NCI-H69 (cell line): Measurements from ENCODE around the gene ZFP36L2.
A peak's percentile ranks its signal among the peaks of the same experiment; 100 is the strongest.
"Not testable (repeated sequence)": the region's sequence is repeated elsewhere in the genome, so short reads cannot be mapped to it uniquely, and the experiment has no call there.

Experiments used
- DNase-seq: peaks from one replicate; lab custom pipeline; 2025; lab: John Stamatoyannopoulos, UW

Gene ZFP36L2

GRCh38 chr2:43207553-43208300, 18.7 kb downstream of the ZFP36L2 start:
- no peak for DNase-seq

DNA sequence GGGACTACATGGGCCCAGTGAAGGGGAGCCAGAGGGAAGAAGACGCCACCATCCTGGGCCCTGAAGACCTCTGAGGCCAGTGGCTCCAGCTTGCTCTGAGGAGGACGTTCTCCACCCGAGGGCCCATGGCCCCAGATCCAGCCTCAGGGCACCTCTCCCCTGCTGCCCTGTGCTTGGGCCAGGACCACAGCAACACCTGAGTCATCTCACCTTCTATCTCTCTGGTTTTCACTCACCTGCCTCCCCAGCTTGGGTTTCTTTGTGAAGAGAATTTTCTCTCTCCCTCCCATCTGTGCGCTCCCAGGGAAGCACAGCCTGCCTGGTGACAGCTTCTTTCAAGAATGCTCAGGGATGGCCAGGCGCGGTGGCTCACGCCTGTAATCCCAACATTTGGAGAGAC, 19.8 kb downstream of the ZFP36L2 start:
- DNase-seq = no peak

DNA sequence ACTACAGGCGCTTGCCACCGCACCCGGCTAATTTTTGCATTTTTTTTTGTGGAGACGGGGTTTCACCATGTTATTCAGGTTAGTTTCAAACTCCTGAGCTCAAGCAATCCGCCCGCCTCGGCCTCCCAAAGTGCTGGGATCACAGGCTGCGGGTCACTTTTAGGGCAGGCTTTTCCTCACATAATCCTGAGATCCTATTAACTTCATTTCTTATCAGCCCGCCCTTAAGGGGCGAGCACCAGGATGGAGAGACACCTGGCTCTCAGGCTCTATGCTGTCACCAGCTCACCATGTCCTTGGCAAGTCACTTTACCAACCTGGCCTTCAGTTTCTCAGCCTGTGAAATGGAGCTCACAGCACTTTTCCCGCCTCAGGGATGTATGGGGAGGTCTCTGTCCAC, 23.0 kb downstream of the ZFP36L2 start:
- DNase-seq = no peak

DNA sequence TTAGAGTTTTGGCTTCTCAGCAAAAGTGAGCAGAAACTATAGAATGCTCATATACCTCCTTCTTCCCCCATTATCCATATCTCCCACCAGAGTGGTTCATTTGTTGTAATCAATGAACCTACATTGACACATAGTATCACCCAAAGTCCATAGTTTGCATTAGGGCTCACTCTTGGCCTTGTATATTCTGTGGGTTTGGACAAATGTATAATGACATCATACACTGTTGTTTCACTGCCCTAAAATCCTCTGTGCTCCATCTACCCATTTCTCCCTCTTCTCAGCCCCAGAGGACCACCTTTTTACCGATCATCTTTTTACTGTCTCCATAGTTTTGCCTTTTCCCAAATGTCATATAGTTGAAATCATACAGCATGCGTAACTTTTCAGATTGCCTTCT, 24.1 kb downstream of the ZFP36L2 start:
- DNase-seq = no peak

DNA sequence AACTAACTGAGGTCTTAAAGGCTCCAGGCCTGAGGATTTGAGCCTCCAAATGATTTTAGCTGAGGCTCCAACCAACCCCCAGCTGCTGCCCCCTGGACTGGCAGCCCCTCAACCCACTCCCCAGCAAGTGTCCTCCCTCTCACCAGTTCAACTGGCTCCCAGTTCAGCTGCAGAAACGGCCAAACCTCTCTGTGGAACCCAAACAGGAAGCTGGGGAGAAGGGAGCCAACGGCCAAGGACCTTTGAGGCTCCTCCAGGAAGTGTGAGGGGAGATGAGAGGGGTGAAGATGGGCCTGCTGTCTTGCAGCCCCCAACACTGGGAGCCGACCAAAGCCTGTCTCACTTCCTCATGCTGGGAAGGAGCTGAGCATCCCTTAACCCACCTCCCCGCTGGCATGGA, 24.9 kb downstream of the ZFP36L2 start:
- no peak for DNase-seq

DNA sequence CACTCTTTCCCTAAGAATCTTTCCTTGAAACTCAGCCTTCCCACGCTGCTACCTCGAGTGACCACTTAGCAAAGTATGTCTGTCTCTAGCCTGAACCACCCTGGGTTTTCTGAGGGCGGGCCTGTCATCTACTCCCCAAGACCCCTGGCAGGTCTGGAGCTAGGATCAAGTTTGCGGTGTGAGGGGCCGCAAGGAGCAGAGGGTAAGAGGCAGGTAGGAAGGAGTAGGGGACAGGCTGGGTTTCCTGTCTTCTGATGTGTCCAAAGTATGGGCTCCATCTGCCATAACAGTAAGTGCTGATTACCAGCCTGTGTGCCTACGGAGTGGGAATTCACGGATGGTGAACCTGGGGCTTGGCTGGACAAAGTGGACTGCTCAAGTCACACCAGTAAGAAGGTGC, 25.4 kb downstream of the ZFP36L2 start:
- no peak for DNase-seq

GRCh38 chr2:43199492-43200488, 26.6 kb downstream of the ZFP36L2 start:
- peak; percentile 36 for DNase-seq

- DNase-seq = no peak
Measured at GRCh38 chr2:43198263-43198662, 28.1 kb downstream of the ZFP36L2 start.

GRCh38 chr2:43197588-43197896, 28.9 kb downstream of the ZFP36L2 start:
- no peak for DNase-seq

DNA sequence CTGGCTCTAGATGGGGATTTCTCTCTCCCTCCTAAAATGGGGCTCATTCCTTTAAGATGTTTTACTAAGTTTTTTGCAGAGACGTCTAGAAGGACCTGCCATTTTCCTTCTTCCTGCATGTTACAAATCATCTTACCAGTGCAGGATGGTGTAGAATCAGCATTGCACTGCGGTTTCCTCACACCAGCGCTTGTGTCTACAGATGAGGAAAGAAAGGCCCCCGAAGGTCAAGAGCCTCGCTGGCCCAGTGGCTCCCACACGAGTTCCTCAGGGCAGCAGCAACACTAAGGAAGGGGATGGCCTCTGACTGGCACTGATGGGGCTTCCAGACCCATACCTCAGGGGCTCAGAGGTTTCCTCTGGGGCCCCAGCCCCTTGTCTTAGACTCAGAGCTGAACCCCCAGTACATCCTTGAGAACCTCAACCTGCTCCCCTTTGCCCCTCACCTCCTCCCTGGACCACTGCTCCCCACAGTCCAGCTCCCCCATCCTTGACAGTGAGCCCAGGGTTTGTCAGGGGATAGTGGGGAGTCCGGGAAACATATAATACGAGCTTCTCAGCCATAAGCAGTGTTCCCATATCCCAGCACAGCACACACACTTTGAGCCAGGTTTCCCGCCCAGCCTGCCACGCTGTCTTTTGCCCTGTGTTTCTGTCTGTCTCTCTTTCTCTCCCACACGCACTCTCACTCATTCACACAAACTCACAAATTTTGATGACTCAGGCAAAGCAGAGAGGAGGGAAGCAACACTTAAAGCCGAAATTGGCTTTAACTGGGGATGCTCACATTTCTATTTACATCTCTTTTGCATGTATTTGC, 29.4 kb downstream of the ZFP36L2 start:
- no peak for DNase-seq

GRCh38 chr2:43194121-43194869, 32.1 kb downstream of the ZFP36L2 start:
- no peak for DNase-seq

- no peak for DNase-seq
Measured at GRCh38 chr2:43193652-43194120, 32.7 kb downstream of the ZFP36L2 start.

DNA sequence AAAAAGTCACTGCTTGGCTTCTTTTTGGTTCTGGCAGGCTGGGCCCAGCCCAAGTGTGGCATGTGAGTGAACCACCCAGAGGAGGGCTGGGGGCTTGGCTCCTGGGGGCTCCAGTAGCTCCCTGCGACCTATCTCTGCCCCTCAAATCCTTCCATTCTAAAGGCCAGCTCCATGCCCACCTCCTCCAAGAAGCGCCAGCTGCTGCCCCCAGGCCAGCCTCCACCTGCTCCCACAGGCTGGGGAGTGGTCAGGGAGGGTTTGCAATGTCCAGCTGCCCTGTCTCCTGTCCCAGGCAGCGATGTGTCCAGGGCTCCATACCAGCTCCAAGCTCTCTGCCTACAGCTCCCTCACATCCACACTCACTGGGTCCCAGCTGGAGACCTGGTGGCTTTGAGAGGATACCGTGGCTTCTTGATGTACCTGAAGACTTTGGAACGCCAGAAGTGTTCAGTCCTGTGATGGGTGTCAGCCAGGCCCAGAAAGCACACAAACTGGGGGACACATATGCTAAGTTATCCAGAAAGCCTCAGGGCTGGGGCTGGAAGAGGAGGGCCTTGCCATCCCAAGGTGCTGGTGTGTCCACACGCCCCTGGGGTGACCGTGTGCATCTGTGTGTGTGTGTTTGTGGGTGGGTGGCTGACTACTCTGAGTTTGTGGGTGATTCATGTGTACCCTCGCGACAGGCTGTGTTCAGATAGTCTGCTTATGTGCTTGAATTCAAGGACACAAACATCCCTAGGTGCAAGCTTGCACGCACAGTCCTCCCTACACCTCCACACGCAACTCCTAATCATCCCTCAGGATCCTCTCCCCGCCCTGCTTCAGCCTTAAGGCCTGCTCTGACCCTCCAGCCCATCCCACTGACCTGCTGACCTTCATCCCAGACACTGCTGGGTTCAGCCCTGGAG, 33.4 kb downstream of the ZFP36L2 start:
- DNase-seq = no peak

- DNase-seq = no peak
Measured at GRCh38 chr2:43191947-43192516, 34.4 kb downstream of the ZFP36L2 start.

GRCh38 chr2:43190311-43191052, 35.9 kb downstream of the ZFP36L2 start:
- no peak for DNase-seq

DNA sequence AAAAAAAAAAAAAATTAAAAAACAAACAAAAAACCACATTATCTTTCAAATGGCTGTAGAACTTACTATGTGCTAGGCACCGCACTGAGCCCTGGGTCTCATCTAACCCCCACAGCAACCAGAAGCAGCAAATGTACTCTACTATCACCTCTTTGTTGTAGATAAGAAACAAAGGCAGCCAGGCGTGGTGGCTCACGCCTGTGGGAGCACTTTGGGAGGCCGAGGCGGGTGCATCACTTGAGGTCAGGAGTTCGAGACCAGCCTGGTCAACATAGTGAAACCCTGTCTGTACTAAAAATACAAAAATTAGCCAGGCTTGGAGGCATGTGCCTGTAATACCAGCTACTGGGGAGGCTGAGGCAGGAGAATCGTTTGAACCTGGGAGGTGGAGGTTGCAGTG, 36.5 kb downstream of the ZFP36L2 start:
- DNase-seq = not testable (repeated sequence)

DNA sequence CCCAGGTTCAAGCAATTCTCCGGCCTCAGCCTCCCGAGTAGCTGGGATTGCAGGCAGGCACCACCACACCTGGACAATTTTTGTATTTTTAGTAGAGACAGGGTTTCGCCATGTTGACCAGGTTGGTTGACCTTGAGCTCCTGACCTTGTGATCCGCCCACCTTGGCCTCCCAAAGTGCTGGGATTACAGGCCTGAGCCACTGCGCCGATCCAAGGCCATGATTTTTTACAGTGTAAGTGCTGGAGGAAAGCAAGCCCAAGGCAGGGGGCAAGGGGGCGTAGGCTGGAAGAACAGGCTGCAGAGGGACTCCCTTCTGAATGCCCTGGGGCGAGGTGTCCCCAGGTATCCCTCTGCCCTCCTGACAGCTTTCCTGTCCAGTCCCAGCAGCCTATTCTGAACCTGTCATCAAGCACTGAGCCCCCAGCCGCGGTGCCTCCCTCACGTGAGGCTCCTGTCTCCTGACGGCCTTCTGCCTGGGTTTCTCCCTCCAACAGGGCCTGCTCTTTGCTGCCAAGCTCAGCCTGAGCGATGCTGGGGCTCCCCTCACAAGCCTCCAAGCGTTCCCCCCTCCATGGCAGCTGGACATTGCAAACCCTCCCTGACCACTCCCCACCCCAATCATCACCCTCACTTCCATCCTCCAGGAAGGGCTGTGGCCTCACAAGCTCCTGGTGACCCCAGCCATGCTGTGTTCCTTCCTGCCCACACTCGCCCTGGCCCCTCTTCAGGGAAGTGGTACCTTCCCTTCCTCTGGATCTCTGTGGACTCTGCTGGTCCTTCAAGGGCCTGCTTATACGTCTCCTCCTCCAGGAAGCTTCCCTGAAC, 37.6 kb downstream of the ZFP36L2 start:
- DNase-seq = no peak

GRCh38 chr2:43186679-43187374, 39.6 kb downstream of the ZFP36L2 start:
- no peak for DNase-seq
